ENCODE results near the gene AEBP1. TPM values are rescaled to one million over a fixed set of nuclear protein-coding genes. Genes with fewer than 3 reads are reported as not detected.
A peak's percentile ranks its signal among the peaks of the same experiment; 100 is the strongest.

Gene AEBP1
- total and polyA plus RNA-seq, 8 donors = 14.6 to 179 (median 41.2) TPM

- no peak for DNase-seq
- no peak for TF ChIP-seq EP300 (IDR thresholded peaks at IDR 0.05)
- TF ChIP-seq CTCF (IDR thresholded peaks at IDR 0.05) = no peak
- 83 to 88% (median 84%) methylated on average over 16 to 21 of the region's 21 CpGs for WGBS, 5 donors
- intact Hi-C loops (cut with DNase I; ENCODE audit: low total_unique reads) = no loop called here
- H3K9me3 ChIP-seq = no peaks in the 10 kb centered on the region
- peaks cover 5 to 55% (median 32%) of the 10 kb centered on the region in 4 donors for H3K4me1 ChIP-seq
- H3K36me3 ChIP-seq = peaks cover 0 to 74% (median 66%) of the 10 kb centered on the region in 4 donors
- H3K27ac ChIP-seq = peak overlapping the region in 3 of 5 donors; percentile 23 to 93 (median 37)
- H3K4me3 ChIP-seq = no peak overlapping the region
- H3K27me3 ChIP-seq = peaks cover 0 to 27% (median 16%) of the 10 kb centered on the region in 3 donors
Measured at GRCh38 chr7:44108768-44109750, 4.9 kb downstream of the AEBP1 start.

GRCh38 chr7:44109991-44110390, 5.8 kb downstream of the AEBP1 start:
- H3K36me3 ChIP-seq = peaks cover 0 to 83% (median 75%) of the 10 kb centered on the region in 4 donors
- H3K27ac ChIP-seq = peak overlapping the region in 2 of 5 donors; percentile 12 to 37
- TF ChIP-seq POLR2A (IDR thresholded peaks at IDR 0.05) (no peak), POLR2AphosphoS5 (IDR thresholded peaks at IDR 0.05) (no peak), EP300 (IDR thresholded peaks at IDR 0.05) (no peak), CTCF (IDR thresholded peaks at IDR 0.05) (no peak)
- DNase-seq = no peak
- no peaks in the 10 kb centered on the region for H3K9me3 ChIP-seq
- H3K4me1 ChIP-seq = peaks cover 5 to 46% (median 25%) of the 10 kb centered on the region in 4 donors
- no peak overlapping the region for H3K4me3 ChIP-seq
- WGBS, 5 donors = 92 to 94% (median 93%) methylated on average over 16 to 18 of the region's 18 CpGs
- intact Hi-C loops (cut with DNase I; ENCODE audit: low total_unique reads) = no loop called here
- peaks cover 0 to 18% (median 6%) of the 10 kb centered on the region in 3 donors for H3K27me3 ChIP-seq

GRCh38 chr7:44110719-44111635, 6.8 kb downstream of the AEBP1 start:
- peaks cover under 1 to 40% (median 17%) of the 10 kb centered on the region in 4 donors for H3K4me1 ChIP-seq
- H3K4me3 ChIP-seq = no peak overlapping the region
- 64 to 75% (median 71%) methylated on average over 25 to 27 of the region's 27 CpGs for WGBS, 5 donors
- peak overlapping the region in 1 of 5 donors; percentile 34 for H3K27ac ChIP-seq
- intact Hi-C loops (cut with DNase I; ENCODE audit: low total_unique reads) = no loop called here
- peak in 1 of 2 donors; percentile 59 for DNase-seq
- no peaks in the 10 kb centered on the region for H3K9me3 ChIP-seq
- no peak for TF ChIP-seq EP300 (IDR thresholded peaks at IDR 0.05)
- no peak for TF ChIP-seq CTCF (IDR thresholded peaks at IDR 0.05)
- no peak for TF ChIP-seq POLR2AphosphoS5 (IDR thresholded peaks at IDR 0.05)
- peaks cover 0 to 8% (median 0%) of the 10 kb centered on the region in 3 donors for H3K27me3 ChIP-seq
- H3K36me3 ChIP-seq = peaks cover 4 to 93% (median 85%) of the 10 kb centered on the region in 4 donors

GRCh38 chr7:44111761-44112160, 7.6 kb downstream of the AEBP1 start:
- WGBS, 5 donors = 72 to 84% (median 74%) methylated on average over 8 to 16 of the region's 16 CpGs
- Histone ChIP-seq H3K9me3 (no peaks in the 10 kb centered on the region), H3K4me3 (no peak overlapping the region), H3K27me3 (no peaks in the 10 kb centered on the region), H3K4me1 (peaks cover 0 to 33% (median 13%) of the 10 kb centered on the region in 4 donors), H3K36me3 (peaks cover 6 to 100% (median 92%) of the 10 kb centered on the region in 4 donors), H3K27ac (no peak overlapping the region)
- TF ChIP-seq POLR2AphosphoS5 (IDR thresholded peaks at IDR 0.05) (no peak), EP300 (IDR thresholded peaks at IDR 0.05) (no peak), CTCF (IDR thresholded peaks at IDR 0.05) (no peak), POLR2A (IDR thresholded peaks at IDR 0.05) (no peak)
- intact Hi-C loops (cut with DNase I; ENCODE audit: low total_unique reads) = no loop called here
- no peak for DNase-seq
